ENCODE measurements around the gene CBX1.
A peak's percentile ranks its signal among the peaks of the same experiment; 100 is the strongest.
"Not testable (repeated sequence)": the region's sequence is repeated elsewhere in the genome, so short reads cannot be mapped to it uniquely, and the experiment has no call there.

CBX1 gene

DNA sequence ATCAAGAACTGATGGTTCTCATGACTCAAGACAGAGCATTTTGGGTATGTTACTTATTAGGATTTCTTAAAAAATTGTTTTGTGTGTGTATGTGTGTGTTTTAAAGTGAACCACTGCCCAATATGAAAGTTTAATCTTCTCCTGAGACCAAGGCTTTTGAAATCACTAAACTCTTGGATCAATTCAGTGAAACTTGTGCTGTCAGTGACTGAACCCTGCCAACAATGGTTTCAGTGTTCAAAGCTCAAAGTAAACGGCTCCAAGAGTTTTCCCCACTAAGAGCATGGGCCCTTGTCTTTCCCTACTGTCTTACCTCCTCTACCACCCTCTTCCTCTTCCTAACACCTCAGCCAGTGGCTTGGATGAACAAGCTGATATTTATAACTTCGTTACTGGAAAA lies 31.1 kb downstream of the CBX1 start:
- no peak for DNase-seq

DNA sequence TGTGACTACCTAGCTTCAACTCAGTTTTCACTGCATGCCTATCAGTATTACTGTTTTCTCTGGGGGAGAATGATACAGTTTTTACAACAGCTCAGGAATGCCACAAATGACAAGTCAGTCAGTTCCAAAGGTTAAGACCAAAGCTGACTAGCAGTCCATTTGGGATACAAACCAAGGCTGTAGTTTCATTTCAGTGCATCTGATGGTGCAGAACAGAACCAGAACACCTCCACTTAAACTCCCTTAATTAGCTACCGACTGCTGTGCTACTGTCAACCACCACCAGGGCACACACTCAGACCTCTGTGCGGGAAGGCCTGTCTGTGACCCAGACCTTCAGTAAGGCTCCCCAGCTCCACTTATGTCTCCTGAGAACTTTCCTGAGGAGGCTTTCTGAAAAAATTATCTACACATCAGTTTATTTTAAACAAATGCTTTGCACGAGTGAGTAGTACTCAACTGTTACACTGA lies 32.8 kb downstream of the CBX1 start:
- no peak for DNase-seq

DNA sequence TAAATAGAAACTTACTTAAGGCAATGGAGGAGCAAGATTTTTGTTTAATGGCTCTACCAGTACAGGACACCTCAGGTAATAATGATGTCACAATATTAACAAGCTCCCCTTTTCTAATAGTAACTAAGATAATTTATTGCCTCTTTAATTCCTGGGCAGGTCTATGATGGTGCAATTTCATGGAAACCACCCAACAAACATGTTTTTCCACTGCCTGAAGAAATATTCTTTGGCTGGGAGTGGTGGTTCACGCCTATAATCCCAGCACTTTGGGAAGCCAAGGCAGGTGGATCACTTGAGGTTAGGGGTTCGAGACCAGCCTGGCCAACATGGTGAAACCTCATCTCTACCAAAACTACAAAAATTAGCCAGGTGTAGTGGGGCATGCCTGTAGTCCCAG lies 33.5 kb downstream of the CBX1 start:
- not testable (repeated sequence) for DNase-seq

DNA sequence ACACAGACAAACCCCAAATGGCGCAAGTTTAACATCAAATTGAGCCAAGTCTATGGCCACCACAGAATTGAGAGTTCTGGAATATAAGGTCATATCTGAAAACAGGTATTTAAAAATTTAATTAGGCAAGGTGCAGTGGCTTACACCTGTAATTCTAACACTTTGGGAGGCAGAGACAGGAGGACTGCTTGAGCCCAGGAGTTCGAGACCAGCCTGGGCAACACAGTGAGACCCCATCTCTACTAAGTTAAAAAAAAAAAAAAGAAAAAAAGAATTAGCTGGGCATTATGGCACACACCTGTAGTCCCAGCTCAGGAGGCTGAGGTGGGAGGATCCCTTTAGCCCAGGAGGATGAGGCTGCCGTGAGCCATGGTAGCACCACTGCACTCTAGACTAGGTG lies 34.0 kb downstream of the CBX1 start:
- no peak for DNase-seq

DNA sequence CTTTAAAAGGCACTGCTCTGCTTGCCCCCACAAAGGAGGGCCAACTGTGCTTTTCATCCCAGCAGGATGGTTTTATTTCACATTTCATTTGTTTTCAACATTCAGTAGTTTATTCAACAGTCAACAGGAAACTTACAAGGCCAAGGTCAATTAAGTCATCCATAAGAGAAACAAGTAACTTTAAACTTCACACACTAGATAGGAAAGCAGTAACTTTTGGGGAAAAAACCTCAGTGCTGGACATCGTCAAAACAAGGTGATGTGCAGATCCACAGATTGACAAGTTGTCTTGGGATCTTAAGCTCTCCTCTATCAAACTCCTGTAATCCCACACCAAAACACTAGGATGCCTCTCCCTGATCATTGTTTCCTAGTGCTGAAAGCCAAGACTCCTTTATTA lies 34.6 kb downstream of the CBX1 start:
- no peak for DNase-seq

DNA sequence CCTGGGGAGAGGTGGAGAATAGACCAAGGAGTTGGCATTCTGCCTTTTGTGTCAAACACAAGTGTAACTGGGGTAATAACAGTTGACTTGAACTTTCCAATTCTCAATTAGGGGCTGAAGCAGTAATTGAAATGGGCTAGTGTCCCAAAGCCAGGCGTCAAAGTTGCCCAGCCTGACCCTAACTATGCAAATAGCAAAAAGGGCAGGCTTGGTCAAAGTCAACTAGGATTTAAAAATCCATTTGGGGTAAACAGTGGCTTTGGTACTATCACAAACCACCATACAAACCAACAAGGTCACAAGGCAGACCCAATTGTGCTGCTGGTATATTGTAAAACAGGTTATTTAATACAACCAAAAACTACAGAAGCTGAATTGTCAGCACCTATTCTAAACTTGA lies 35.1 kb downstream of the CBX1 start:
- no peak for DNase-seq

DNA sequence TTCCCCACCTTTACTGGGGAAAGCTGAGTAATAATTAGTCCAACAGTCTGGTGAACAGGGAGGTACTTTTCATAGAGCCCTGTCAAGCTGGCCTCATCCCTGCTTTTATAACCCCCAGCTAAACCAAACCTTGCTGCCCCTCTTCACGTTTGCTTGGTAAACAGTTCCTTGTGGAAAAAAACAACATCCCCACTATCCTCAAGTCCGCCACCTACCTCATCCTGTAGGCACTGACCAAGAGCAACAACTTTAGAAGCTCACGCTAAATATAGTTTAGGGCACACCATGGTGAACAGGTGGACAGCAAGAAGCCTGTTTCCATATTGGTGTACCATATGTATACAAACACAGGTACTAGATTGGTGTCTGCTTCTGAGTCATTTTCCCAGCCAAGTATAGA lies 36.6 kb downstream of the CBX1 start:
- DNase-seq = no peak

DNA sequence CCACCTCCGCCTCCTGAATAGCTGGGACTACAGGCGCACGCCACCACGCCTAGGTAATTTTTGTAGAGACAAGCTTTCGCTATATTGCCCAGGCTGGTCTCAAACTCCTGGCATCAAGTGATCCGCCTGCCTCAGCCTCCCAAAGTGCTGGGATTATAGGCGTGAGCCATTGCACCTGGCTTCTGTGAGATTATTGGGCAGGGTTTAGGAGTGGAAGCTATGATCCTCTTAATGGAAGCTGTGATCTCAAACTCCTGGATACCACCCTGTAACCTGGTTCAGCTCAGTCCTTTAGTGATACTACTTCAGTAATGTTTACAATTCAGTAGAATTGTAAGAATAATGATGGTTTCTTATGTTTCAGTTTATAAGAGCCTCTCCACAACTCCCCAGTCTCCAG lies 39.0 kb downstream of the CBX1 start:
- DNase-seq = no peak

DNA sequence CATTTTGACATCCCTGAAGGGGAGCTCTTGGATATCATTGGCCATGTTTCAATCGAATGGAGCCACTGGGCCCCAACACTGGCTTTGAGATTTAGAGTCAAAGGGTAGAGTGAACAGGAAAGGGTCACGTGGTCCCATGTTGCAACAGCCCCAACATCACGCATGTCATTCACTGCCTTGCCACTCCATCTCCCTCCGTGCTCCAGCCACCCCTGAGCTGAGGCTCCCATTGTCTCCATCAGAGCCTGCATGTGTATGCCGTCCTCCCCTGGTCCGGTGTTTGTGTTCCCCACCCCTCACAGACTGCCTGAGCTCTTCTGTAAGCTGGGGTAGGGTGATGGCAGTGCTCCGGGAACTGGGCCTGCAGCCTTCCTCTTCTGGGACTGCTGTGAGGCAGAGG lies 41.0 kb downstream of the CBX1 start:
- DNase-seq = no peak

DNA sequence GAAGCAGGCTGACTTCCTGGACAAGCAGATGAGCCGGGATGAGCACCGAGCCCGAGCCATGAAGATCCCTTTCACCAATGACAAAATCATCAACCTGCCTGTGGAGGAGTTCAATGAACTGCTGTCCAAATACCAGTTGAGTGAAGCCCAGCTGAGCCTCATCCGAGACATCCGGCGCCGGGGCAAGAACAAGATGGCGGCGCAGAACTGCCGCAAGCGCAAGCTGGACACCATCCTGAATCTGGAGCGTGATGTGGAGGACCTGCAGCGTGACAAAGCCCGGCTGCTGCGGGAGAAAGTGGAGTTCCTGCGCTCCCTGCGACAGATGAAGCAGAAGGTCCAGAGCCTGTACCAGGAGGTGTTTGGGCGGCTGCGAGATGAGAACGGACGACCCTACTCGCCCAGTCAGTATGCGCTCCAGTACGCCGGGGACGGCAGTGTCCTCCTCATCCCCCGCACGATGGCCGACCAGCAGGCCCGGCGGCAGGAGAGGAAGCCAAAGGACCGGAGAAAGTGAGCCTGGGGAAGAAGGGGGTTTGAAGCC lies 42.1 kb downstream of the CBX1 start:
- DNase-seq = no peak

DNA sequence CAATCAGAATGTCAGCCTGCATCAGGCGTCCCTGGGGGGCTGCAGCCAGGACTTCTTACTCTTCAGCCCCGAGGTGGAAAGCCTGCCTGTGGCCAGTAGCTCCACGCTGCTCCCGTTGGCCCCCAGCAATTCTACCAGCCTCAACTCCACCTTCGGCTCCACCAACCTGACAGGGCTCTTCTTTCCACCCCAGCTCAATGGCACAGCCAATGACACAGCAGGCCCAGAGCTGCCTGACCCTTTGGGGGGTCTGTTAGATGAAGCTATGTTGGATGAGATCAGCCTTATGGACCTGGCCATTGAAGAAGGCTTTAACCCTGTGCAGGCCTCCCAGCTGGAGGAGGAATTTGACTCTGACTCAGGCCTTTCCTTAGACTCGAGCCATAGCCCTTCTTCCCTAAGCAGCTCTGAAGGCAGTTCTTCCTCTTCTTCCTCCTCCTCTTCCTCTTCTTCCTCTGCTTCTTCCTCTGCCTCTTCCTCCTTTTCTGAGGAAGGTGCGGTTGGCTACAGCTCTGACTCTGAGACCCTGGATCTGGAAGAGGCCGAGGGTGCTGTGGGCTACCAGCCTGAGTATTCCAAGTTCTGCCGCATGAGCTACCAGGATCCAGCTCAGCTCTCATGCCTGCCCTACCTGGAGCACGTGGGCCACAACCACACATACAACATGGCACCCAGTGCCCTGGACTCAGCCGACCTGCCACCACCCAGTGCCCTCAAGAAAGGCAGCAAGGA lies 42.7 kb downstream of the CBX1 start:
- DNase-seq = no peak

DNA sequence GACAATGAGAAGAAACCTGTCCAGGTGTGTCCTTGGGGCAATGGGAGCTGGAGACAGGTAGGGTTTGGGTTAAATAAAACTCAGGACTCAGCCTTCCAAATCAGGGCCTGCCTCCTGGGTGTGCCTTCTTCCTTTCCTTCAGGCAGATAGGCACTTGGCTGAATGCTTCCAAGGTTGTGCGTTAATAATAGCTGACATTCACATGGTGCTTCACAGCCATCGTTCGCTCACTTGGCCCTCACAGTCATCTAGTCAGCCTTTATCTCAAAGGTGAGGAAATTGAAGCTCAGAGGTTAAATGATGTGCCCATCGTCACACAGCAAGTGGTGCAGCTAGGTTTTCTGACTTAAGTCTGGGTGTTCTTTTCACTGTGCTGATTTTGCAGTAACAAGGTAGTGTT lies 43.7 kb downstream of the CBX1 start:
- no peak for DNase-seq

DNA sequence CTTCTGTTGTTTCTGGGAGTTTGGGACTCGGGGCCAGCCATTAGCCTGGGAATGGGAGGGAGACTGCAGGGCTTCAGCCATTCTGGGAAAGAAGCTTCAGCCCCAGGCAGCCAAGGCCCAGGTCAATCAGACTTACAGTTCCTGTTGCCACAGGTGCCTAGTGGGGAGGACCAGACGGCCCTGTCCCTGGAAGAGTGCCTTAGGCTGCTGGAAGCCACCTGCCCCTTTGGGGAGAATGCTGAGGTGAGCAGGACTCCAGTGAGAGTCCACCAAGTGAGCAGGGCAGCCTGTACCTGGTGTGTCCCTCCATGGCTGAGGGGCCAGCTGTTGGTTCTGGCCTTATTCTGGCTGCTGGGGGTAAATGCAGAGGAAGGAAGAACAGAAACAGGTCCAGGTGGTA lies 44.4 kb downstream of the CBX1 start:
- DNase-seq = no peak

DNA sequence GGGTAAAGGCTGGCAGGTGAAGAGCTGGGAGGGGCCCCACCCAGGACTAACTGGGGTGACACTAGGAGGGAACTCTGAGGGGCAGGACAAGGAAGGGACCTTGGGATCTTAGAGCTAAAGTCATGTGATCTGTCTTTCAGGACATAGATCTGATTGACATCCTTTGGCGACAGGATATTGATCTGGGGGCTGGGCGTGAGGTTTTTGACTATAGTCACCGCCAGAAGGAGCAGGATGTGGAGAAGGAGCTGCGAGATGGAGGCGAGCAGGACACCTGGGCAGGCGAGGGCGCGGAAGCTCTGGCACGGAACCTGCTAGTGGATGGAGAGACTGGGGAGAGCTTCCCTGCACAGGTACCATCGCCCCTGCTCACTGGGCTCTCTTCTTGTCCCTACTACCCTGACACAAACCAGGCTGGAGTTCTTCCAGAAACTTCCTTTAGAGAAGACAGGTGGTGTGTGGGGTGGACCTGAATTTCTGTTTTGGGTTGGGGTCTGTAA lies 45.0 kb downstream of the CBX1 start:
- no peak for DNase-seq

DNA sequence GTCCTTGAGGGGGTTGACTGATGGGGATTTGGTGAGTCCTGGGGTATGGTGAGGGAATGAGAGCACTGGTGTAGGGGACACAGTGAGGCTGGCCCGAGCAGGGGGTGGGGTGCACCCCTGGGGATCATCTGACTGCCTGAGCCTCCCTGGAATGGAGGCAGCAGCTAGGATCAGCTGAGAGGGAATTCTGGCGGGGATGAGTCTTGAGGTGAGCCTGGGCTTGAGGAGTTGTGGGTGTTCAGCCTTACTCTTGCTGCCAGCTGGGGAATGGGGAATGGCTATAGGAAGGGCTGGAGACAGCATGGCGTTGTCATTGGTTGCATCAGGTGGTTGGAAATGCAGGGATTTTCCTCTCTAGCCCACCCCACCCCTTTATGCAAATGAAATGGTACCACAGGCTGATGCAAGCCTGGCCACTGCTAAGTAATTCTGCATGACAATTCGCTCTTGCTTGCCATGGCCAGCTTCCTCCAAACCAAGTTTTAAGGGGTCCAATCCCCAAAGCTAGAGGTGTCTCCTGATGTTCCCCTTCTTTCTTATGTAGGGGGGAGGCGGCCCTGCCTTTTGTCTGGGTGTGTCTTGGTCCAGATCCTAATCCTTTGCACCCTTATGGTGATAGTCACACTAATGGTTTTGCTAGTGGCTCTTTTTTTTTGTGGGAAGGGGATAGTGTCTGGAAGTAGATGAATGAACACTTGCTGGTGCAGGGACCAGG lies 45.6 kb downstream of the CBX1 start:
- DNase-seq = no peak

DNA sequence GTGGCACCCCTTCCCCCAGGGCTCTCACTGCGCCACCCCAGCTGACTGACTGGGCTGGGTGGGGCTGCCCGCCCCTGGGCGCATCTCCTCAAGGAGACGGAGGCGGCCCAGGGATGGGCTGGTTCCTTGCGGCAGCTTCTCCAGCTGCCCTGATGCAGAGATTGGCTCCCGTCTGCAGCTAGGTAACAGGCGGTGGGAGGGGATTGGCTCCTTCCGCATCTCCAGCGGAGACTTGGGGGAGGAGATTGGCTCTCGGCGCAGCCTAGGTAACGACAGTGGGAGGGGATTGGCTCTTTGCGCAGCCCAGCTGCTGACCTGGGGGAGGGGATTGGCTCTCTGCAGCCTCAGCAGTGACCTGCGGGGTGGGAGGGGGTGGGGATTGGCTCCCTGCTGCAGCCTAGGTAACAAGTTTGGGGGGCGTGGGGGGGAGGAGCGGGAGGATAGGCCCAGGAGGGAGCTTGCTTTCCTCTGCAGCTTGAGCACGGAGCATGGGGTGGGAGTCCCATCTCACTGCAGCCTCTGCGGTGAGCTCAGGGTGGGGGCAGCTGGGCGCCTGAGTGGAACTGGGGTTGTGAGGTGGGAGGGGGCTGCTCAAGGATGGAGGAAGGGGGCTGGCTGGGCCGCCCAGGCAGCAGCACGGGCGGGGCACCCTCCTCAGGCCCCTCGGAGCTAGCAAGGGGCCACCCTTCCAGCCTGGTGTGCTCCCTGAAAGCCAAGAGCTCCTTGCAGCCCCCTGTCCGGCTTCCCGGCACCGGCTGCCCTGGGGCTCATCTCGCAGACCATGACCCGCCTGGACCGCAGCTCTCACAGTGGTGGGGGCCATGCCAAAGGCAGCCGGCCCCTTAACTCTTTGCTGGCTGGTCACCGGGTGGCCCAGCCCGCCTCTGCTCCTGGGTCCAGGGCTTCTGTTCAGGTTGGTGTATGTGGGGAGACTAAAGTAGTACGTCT lies 46.8 kb downstream of the CBX1 start:
- DNase-seq = peak; percentile 55

DNA sequence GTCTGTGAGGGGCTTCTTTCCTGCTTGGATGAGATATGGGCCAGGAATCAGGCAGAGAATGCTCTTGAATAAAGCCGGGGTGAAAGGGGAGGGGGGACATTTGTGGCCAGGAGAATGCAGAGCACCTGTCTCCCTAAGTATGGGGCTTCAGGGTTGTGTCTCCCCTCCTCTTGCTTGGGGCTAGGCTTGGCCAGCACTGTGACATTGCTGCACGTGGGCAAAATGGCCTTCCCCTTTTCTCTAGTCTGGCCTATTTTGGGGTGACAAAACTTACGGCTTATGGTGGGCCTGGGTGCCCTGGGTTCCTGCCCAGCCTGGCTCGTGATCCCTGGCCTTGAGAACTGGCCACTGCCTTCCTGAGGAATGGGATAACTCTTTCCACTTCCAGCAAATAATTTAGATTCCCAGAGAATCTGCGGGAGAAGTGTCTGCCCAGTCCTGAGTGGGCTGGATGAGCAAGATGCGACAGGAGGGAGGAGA lies 47.5 kb downstream of the CBX1 start:
- no peak for DNase-seq

DNA sequence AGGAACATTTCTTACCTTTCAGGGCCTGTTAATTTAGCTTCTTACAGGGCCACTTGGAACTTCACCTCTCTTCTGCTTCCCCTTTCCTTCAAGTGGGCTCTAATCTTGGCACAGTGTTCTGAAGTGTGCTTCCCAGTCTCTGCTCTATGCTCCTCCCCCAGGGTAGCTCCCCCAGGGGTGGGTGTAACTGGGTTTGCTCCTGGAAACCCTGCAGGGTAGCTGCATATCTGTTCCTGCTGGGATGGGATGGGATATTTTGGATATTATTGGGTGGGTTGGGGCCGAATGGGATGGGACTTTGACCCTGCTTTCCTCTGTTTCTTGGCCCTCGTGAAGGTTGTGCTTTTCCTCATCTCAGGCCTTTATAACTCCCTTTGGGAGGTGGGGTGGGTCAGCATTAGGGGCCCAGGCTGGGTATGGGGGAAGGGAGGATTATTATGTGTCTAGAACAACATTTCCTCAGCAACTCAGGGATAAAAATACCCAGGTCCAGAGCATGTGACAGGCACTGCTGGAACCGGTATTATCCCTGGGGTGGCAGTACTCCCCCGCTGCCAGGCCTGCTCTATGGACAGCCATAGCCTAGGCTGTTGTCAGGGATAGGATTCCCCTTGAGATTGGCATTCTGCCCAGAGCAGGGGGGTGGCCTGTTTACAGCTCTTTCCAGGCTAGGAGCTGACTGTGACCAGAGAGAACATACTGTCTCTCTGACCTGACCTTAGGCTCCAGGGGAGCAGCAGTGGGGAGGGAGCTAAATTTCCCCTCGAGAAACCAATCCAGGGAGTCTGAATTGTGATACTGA lies 48.1 kb downstream of the CBX1 start:
- DNase-seq = peak; percentile 31

DNA sequence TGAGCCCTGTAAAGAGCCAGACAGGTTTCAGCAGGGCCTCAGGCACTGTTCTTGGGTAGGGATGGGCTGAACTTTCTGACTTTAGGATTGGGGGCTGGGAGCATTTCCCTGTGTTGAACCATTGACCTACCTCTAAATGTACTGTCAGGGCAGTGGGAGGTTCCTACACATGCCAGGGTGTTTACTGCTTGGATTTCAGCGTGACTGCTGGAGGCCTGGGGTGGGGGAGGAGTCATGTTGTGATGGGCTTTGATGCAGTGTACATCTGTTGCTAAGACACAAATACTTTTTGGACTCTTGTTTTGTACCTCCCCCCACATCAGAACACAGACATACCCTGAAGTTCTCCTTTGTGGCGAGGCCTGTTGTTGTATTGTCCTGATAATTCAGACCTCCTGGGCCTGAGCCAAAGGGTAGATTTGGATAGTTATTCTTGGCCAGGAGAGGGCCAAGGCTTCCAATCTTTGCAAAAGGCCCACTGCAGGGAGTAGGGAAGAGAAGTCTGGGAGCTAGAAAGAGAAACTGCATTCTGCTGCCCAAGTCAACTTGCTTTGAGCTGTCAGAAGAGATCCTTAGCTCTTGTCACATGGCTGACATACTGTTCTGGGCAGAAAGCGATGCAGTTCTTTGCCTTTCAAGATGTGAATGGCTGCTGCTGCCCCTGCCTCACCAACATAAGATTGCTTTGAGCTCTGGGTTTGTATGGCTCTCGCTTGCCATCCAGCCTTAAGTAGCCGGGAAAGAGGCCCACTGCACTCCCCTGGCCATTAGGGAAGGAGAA lies 49.4 kb downstream of the CBX1 start:
- no peak for DNase-seq

DNA sequence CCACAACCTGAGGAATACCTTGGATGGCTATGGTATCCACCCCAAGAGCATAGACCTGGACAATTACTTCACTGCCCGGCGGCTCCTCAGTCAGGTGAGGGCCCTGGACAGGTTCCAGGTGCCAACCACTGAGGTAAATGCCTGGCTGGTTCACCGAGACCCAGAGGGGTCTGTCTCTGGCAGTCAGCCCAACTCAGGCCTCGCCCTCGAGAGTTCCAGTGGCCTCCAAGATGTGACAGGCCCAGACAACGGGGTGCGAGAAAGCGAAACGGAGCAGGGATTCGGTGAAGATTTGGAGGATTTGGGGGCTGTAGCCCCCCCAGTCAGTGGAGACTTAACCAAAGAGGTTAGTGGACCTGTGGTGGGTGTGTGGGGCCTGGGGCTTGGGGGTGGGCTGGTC lies 50.0 kb downstream of the CBX1 start:
- DNase-seq = no peak

All from SHP77 treated with DMSO at 0.1 percent for 48 hours (cell line).